Bronchial epithelial cell (primary cell): ENCODE measurements around the gene PEAK1. TPM values are rescaled to one million over a fixed set of nuclear protein-coding genes. Genes with fewer than 3 reads are reported as not detected.

Experiments used
- DNase-seq: peaks from one replicate; pipeline ENCODE4 v3.0.0-alpha.2; 2010; ENCODE audit warnings: low read depth
- FAIRE-seq: peaks from 2 replicates; lab custom pipeline; 2011; peaks lifted over from hg19 to GRCh38; lab: Jason Lieb, UNC
- H3K27me3 ChIP-seq: 2 replicates; pipeline ENCODE4 v1.5.1; 2011; ENCODE audit warnings: low read length; ENCODE audit not compliant: control insufficient read depth, insufficient read depth
- H3K36me3 ChIP-seq: 2 replicates; pipeline ENCODE4 v1.5.1; 2011; ENCODE audit warnings: low read length; ENCODE audit not compliant: control insufficient read depth, insufficient read depth
- H3K4me3 ChIP-seq: 2 replicates; pipeline ENCODE4 v1.5.1; 2011; ENCODE audit warnings: mild to moderate bottlenecking, low read depth, low read length, control low read depth
- CTCF ChIP-seq: IDR thresholded peaks from 2 replicates; pipeline ENCODE4 v1.5.1; 2011; ENCODE audit warnings: mild to moderate bottlenecking, moderate library complexity, low read length, control low read depth, inconsistent platforms; ENCODE audit not compliant: insufficient read depth, severe bottlenecking
- total RNA-seq: library from RNA; depleted of rRNA; stranded (reverse); fragments of >200 nt; gene quantifications from 2 replicates; pipeline ENCODE4 v1.2.1, GENCODE V29; 2014

Gene PEAK1
- total RNA-seq, 1 donor from 2014 or later = 3.7 TPM

- DNase-seq (no peak), FAIRE-seq (no peak)
- H3K4me3 ChIP-seq = no peak overlapping the region
- H3K27me3 ChIP-seq = no peaks in the 10 kb centered on the region
- TF ChIP-seq CTCF = no peak
- H3K36me3 ChIP-seq = no peaks in the 10 kb centered on the region
Observed at GRCh38 chr15:77402740-77403379, 17.0 kb downstream of the PEAK1 start.

- TF ChIP-seq CTCF = no peak
- DNase-seq (no peak), FAIRE-seq (no peak)
- H3K36me3 ChIP-seq = no peaks in the 10 kb centered on the region
- H3K27me3 ChIP-seq = no peaks in the 10 kb centered on the region
- H3K4me3 ChIP-seq = no peak overlapping the region
Observed at GRCh38 chr15:77400258-77400657, 19.6 kb downstream of the PEAK1 start.

DNA sequence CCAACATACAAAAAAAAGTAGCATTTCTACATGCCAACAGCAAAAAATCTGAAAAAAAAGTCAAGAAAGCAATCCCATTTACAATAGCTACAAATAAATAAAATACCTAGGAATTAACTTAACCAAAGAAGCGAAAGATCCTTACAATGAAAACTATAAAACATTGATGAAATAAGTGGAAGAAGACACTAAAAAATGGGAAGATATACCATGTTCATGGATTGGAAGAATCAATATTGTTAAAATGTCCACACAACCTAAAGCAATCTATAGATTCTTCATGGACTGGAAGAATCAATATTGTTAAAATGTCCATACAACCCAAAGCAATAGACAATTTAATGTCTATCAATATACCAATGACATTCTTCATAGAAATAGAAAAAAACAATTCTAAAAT is 21.0 kb downstream of the PEAK1 start:
- FAIRE-seq = no peak
- no peak for DNase-seq
- Histone ChIP-seq H3K36me3 (no peaks in the 10 kb centered on the region), H3K4me3 (no peak overlapping the region), H3K27me3 (no peaks in the 10 kb centered on the region)
- no peak for TF ChIP-seq CTCF

GRCh38 chr15:77396692-77397091 is 23.2 kb downstream of the PEAK1 start:
- H3K27me3 ChIP-seq = no peaks in the 10 kb centered on the region
- TF ChIP-seq CTCF = no peak
- FAIRE-seq (no peak), DNase-seq (no peak)
- no peaks in the 10 kb centered on the region for H3K36me3 ChIP-seq
- H3K4me3 ChIP-seq = no peak overlapping the region

GRCh38 chr15:77395013-77395774 is 24.7 kb downstream of the PEAK1 start:
- Histone ChIP-seq H3K27me3 (no peaks in the 10 kb centered on the region), H3K36me3 (no peaks in the 10 kb centered on the region), H3K4me3 (no peak overlapping the region)
- no peak for DNase-seq
- FAIRE-seq = no peak
- TF ChIP-seq CTCF = no peak
